HK-2 (cell line): ENCODE results near the gene TCERG1L.

ENCODE experiments used
- DNase-seq: peaks from one replicate; pipeline ENCODE4 v3.0.0-alpha.2; 2018; ENCODE audit not compliant: unreplicated experiment

The TCERG1L gene

DNA sequence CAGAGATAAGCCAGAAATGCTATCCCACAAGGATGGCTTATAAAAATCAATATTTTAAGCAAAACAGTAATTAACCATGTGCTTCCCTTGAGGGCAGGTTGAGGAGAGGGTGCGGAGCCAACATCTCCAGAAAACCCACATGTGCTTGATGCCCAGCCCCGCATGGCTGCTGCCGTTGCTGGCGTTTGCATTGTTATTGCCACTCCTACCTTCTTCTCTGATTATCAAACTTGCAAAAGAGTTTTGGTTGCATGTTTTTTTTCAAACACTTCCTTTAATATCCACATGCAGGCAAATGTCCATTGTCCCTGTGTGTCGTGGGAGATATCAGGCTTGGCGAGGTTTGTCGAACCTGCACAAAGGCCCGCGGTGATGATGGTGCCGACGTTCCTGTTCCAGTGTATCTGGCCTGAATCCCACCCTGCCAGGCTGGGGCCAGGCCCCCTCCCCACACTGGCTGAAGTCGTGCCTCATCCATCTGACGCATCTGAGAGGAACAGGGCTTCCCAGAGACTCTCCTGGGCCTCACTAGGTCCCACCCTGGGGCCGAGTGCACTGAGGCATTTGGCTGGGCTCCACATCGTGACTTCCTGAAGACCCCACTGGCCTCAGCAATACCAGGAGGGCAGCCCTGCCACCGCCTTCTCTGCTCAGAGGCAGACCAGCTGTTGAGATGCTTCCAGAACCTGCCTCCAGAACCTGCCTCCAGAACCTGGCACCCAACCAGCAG, 40.9 kb downstream of the TCERG1L start:
- no peak for DNase-seq

DNA sequence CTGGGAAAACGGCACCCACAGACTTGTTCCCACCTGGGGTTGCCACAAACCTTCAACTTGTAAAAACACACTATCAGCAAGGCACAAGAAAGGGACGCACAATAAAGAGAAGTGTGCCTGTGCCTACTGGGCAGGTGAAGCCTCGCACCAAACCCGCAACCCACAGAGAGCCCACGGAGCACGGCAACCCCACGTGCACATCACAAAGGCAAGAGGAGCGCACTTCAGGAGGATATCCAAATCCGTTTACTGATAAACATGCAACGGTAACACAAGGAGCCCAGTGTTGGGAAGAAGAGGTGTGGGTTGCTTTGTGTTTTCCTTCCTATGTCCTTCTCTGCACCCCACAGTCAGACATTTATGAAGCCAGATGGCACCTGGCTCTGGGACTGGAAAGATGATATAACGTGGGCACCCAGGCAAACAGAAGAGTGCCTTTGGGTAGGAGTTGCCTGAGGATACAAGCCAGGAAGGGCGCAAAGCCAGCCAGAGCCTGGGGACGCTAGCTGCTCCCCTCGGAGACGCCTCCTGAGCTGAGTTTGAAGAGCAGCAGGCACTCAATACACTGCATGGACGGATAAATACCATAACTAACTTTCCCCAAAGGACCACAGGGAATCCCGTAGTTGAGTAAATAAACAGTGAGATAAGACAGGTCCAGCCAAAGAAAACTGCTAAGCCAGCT, 41.6 kb downstream of the TCERG1L start:
- DNase-seq, result no peak

DNA sequence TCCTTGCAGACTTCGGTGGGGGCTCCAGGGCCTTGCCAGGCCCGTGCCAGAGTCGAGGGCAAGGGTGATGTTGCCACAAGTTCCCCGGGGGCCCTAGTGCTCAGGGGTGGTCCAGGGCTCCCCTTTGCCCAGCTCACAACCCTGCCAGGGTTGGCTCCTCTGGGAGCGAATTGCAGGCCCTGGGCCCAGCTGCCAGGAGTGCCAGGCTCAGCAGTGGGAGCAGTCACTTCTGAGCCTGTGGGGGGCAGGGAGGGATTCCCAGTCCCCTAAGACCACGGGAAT, 43.8 kb downstream of the TCERG1L start:
- DNase-seq, result no peak

DNA sequence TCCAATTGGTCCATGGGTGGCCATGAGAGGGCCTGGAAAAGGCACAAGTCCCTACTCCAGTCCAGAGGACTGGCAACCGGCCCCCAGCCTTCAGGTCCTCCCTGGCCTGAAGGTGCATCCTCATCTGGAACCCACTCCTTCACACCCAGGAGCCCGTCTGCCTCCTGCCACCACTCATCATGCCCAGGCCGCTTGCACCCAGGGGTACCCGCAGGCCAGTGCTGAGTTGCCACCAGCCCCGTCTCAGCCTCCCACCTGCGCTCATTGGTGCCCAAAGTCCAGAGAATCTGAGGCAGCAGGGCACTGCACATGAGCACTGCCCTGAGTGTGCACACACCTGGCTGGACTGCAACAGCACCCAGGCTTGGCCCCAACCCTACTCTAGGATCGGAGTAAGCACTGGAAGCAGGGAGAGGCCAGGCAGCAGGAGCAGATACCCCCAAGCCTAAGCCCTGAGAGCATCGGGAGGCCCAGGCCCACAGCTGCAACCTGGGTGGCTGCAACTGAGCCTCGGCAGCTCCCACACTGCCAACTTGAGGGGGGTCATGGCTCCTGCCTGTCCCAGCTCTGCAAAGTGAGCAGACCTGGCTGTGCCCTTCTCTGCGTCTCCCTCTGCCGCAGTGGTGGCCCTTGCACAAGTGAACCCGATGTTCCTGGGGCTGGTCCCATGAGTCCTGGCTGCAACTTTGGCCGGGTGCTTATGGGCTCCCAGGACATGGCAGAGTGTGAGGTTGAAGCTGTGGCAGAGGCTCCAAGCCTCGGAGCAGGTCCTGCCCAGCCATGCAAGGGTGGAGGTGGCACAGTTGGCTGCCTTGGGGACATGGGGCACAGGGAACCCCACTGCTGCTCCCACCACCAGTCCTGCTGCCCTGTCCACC, 44.3 kb downstream of the TCERG1L start:
- no peak for DNase-seq

DNA sequence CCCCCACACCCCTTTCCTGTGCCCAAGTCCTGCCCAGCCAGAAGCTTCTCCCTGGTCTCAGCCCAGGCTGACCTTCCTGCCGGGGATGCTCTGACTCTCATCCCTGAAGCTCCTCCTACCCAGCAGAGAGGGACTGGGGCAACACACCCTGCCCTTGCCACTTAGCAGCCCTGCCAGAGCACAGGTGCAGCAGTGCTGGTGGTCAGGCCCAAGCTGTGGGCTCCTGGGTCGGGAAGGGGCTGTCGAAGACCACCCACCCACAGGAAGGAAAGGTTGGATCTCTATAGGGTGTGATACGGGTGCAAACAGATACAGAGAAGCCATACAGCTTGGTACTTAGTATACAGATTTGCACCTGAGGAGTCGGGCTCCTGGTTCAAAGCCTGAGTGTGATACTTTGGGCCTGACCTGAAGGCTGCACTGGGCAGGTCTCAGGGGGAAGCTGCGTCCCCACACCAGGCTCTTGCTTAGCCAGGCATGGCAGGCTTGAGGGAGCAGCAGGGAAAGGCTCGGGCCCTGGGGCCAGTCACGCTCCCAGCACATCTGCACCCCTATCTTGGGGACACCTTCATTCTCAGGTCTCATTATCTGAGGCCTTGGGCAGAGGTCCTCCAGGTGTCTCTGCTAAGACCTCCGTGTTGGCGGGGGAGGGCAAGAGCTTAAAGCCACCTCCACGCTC, 47.3 kb downstream of the TCERG1L start:
- no peak for DNase-seq

DNA sequence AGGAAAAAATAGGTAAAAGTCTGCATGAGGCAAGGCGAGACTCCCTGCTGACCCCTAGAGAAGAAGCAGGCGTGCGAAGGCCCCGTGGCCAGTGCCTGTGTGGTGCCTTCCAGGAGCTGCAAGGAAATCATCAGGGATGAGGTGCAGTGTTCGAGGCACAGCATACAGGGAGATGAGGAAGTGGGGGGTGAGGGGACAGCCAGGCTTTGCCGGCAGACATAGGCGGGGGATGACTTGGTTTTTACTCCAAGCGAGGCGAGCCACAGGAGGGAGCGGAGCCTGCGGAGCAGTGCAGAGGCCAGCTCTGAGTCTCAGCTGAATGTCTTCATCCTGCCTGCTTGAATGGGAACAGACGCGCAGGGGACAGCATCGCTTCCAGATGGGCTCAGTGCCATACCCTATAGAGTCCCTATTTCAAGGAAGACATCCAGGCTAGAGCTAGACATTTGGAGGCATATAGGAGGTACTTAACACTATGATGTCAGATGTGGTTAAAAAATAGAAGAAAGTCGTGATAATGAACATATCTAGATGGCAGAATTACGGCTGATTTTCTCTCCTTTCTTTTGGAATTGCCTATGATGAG, 49.5 kb downstream of the TCERG1L start:
- DNase-seq, result no peak

DNA sequence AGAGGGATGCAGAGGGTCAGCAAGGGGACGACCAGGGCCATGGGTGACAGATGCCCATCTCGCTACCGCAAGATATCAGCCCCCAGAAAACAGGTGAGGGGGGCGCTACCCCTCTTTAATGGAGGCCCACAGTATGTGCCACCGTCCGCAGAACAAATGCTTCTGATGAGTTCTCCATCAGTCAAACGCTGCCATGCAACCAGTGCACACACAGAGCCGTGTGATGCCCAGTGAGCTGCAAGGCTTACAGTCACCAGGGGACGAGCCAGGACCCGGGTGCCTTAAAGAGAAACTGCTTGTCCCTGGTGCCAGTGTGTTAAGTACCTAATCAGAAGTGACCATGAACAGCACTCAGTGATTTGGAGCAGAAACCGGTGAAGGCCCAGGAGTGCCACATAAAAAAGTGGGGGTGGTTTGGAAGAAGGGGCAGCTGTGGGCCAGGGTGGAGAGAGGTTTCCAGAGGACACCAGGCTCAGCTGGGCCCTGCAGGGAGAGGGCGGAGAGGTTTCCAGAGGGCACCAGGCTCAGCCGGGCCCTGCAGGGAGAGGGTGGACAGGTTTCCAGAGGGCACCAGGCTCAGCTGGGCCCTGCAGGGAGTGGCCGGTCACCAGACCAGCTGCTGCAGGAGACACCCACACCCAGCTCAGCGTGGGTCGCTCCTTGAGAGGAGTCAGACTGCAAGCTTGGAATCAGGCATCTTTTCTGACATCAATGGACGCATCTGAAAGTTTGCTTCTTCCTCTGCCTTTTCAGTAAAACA, 50.9 kb downstream of the TCERG1L start:
- no peak for DNase-seq

DNA sequence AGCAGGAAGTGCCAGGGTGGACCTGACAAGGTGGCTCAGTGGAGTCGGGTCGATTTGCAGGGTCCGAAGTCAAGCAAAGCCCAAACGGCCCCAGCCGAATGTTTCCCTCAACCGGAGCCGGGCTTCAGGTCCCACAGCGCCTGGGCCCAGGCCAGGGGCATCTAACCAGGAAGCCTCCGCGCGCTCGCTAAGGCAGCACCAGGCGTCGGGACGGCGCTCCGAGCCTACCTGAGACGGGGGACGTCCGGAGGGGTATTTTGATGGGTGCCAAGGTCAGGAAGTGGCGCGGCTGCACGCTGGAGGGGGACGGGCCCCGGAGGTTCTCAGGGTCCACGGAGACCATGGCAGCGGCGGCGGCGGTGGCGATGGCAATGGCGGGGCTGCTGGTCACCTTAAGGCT, 51.5 kb downstream of the TCERG1L start:
- no peak for DNase-seq

DNA sequence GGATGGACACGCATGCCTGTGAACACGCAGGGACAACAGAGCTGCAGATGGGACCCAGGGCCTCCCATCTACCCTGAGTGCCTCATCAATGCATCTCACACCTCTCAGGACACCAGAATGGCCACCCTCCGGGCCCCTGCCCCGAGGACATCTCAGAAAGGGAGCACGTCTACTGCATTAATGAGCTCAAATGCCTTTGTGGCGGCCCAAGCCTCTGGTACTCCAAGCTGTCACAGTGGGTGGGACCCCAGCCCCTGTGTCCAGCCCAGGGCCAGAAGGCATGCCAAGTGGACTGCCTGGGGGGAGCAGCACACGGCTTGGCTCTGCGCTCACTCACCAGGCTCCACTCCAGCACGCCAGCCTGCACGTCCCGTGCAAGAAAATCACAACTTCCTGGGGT, 52.0 kb downstream of the TCERG1L start:
- no peak for DNase-seq

DNA sequence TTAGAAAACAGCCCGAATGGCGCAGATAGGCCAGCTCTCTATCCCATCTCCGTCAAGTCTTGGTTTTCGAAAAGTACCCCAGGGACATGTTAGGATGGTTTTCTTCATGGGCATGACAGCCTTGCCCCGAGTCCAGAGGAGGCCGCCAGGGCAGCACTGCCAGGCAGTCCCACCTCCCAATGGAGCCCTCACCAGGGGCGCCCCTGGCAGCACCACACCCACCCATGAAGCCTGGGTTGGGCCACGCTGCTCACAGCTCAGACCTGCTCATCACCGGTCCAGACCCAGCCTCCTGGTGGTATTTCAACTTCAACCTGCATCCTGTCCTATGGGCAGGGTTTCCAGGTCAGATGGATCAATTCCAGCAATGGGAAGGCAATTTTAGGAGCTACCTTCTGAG, 53.3 kb downstream of the TCERG1L start:
- no peak for DNase-seq

DNA sequence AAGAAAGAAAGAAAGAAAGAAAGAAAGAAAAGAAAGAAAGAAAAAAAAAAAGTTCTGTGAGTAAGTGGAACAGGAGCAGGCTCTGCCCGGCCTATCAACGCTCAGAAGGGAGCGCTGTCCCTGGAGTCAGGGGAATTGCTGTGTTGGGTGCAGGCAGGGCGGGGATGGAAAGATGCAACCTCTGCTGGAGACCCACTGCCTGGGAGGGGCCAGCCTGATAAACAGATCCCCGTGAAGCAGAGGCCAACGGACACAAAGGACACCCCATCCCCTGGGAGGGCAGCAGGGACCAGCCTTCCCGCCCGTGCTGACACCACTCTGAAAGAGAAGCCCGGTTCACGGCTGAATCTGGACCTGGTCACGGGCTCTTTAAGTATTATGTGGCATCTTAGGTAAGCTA, 54.5 kb downstream of the TCERG1L start:
- no peak for DNase-seq

DNA sequence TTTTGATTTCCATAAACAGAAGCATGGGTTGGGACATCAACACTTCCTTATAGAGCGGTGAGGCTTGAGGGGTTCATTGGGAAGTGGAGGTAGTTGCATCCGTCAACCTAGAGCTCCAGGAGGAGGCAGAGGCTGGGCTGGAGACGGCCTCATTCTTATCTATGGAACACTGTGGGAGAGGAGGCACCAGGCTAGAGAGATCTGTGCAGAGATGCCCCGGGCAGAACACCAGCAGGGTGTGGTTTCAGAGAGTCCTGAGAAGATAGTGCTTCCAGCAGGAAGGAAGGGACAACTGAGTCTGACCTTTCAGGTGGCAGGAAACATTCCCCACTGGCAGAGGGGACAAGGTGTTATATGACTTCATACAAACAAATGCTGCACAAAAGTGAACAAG, 56.7 kb downstream of the TCERG1L start:
- DNase-seq, result no peak

DNA sequence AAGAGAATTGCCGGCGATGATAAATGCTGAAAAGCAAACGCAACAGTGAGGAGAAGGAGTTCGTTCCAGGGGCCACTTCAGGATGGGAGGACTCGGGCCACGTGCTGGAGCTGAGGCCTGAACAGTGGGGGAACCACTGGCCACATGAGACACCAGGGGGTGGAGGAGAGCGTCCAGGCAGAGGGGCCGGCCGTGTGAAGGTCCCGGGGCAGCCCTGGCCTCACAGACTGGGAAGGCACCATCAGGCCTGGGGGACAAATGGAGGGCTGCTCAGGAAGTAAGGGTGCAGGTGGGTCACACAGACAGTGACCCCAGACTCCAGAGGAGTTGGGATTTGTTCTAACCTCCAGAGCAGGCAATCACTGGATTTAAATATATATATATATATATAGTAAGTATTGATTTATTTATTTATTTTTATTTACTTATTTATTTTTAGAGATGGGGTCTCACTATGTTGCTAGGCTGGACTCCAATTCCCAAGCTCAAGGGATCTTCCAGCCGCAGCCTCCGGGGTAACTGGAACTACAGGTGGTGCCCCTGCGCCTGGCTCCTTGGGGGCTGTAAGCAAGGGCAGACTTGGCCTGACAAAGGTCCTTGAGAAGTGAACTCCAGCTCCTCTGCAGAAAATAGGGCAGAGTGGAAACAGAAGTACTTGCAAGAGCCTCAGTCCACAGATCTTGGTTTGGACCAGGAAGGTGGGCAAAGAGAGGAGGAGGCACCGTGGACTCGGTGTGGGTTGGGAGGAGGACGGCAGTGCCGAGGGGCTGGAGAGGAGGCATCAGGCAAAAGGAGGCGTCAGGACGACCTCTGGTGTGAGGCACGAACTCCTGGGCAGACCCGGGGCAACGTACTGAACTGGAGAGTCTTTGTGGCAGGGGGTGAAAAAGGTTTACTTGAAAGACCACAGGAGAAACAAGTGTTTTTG, 57.3 kb downstream of the TCERG1L start:
- no peak for DNase-seq

DNA sequence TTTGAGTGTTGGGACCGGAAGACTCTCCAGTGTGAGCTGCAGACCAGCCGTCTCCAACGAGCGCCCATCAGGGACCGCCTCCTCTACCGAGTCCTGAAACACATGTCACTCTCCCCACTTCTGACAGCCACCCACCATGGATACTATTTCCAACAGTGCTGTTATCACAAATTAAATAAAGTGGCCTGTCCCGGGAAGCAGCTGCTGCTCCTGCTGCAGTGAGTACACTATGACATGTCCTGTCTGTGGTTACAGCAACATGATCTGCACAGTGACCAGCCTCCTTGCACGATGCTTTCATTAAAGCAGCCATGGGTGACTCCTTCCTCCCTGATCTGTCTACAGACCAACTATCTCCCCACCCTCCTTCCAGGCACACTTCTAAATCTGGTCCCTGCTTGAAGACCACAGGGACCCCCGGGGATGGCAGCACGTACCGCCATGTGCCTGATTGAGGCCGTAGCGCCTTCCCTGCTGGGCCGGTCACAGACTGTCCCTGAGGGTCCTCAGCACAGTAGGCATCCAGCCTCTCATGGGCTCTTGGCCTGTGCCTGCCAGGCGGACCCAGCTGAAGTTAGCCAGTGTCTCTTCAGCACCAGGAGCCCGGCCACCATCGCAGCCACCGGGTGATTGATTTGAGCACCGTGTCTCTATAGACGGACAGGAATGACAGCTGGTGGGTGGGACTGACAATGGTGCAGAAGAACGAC, 58.8 kb downstream of the TCERG1L start:
- no peak for DNase-seq

DNA sequence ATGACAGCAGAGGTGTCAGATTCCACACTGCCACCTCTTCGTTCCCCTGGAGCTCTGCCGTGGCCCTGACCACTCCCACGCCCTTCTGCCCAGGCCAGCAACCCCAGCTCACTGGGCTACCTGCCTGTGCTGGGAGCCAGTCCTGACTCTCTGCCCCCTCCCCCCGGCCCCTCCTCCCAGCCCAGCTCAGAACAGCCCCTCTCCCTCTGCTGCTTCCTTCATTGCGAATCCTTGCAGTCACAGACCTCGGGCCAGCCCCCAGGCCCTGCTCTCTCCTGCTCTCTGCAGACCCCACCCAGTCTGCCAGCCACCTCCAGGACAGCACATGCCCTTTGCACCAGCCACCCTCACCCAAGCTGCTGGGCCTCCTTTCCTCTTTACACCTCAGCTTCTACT, 60.4 kb downstream of the TCERG1L start:
- no peak for DNase-seq

DNA sequence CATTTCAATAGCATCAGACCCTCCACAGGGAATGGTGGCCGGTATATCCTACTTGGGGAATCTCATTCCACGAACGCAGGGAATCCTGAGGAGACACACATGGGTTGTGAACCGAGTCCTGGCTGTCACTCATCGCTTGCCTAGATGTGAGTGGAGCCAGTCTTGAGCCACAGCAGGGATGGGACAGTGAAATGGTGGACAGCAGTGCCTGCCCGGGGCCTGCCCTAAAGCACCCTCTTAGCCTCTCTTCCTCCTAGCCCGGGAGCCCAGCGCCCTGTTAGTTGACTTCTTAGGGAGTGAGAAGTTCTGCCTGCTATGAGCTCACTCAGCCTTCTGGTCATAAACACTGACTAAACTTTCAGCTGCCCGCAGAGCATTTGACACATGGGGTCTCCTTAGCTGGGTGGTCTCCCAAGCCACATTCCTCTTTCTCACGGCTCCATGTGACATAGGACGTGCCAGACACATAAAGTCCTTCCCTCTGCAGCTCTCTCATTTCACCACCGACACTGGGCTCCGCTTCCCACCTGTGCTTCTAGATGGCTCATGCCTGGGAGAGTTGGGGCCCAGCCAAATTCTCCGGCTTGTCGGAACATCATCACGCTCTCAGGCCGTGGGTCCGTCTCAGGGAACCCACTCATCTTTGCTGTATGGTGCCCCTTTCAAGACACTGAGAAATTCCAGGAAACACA, 60.9 kb downstream of the TCERG1L start:
- DNase-seq, result no peak

DNA sequence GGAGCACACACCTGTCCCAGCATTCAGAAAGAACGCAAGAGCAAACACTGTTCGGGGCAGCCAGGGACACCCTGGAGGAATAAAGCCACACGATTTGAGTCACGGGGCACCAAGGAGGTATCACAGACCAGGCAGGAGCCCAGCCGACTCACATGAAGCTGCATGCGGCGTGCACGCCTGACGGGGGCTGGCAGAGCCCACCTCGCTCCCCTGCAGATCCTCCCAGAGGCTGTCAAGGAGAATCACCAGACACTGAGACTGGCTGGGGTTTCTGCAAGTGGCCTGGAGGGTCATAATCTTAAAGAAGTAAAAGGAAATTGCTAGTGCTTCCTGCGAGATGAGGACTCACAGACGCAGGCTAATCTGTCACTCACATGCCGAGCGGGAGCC, 61.6 kb downstream of the TCERG1L start:
- no peak for DNase-seq

DNA sequence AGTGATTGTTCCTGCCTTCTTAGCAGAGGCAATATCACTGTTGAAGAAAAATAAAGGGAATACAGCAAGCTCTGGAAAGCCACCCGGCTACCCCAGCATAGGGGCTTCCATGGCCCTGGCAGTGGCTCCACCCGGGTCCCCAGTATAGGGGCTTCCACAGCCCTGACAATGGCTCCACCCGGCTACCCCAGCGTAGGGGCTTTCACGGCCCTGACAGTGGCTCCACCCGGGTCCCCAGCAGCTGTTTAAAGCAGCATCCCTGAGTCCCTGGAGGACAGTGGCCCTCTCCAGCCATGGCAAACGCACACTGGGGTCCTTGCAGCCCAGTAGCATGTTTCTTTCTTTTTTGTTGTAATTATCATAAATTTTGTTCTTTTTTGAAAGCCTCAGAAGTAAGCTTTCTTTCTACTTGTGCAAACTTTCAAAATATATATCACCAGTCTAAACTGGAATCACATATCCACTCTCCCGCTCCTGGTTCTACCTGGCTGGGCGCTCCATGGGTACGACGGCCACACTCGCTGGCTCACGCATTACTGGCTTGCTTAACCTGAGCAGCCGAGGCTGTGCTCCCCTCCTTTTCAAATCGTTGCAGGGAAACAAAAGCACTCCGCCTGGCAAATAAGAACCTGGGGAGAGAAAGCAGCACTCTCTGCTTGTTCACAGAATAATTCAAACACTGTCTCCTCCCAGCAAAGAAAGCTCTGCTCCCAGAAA, 62.1 kb downstream of the TCERG1L start:
- DNase-seq, result no peak
